ENCODE data around the gene LHPP. TPM values are rescaled to one million over a fixed set of nuclear protein-coding genes. Genes with fewer than 3 reads are reported as not detected.

The LHPP gene
- total and polyA plus RNA-seq, 2 experiments from 2014 or later: 19.0 to 22.9 TPM

GRCh38 chr10:124520558-124521428, 59.2 kb downstream of the LHPP start:
- Histone ChIP-seq H4K20me1 (ENCODE audit: insufficient read depth) (no peaks in the 10 kb centered on the region), H3K27ac (no peak overlapping the region), H3K9me2 (ENCODE audit: insufficient read depth) (no peaks in the 10 kb centered on the region), H3K27me3 (replicated peaks; ENCODE audit: insufficient read depth) (no peaks in the 10 kb centered on the region), H3K79me2 (ENCODE audit: insufficient read depth) (no peaks in the 10 kb centered on the region), H3K9ac (no peak overlapping the region), H3K4me2 (ENCODE audit: unreplicated experiment) (no peak overlapping the region), H3F3A (ENCODE audit: insufficient read depth) (no peaks in the 10 kb centered on the region), H3K4me1 (ENCODE audit: insufficient read depth) (peaks cover 6% of the 10 kb centered on the region), H2AFZ (no peak overlapping the region), H3K4me3 (no peak overlapping the region), H3K9me3 (ENCODE audit: low read depth) (no peaks in the 10 kb centered on the region), H3K36me3 (ENCODE audit: low read depth) (no peaks in the 10 kb centered on the region)
- in situ Hi-C loops (cut with MboI): no loop called here
- no peak for DNase-seq
- whole genome bisulfite sequencing, 2 experiments (ENCODE audit: low coverage in 1 of 2, low lambda C conversion rate in 2 of 2, missing lambda C conversion rate in 2 of 2): 81 to 86% methylated on average over 17 to 20 of the region's 20 CpGs
- TF ChIP-seq EZH2phosphoT487 (IDR thresholded peaks at IDR 0.05; ENCODE audit: insufficient read depth, low read depth) (no peak), EZH2 (IDR thresholded peaks at IDR 0.05; ENCODE audit: insufficient read depth, poor library complexity, severe bottlenecking) (no peak)

- Histone ChIP-seq H4K20me1 (ENCODE audit: insufficient read depth) (no peaks in the 10 kb centered on the region), H3K9me3 (ENCODE audit: low read depth) (no peaks in the 10 kb centered on the region), H3K4me1 (ENCODE audit: insufficient read depth) (peaks cover 6% of the 10 kb centered on the region), H3K27me3 (replicated peaks; ENCODE audit: insufficient read depth) (no peaks in the 10 kb centered on the region), H3K27ac (no peak overlapping the region), H3K4me2 (ENCODE audit: unreplicated experiment) (no peak overlapping the region), H3K4me3 (no peak overlapping the region), H3K9me2 (ENCODE audit: insufficient read depth) (no peaks in the 10 kb centered on the region), H3K79me2 (ENCODE audit: insufficient read depth) (no peaks in the 10 kb centered on the region), H3K9ac (no peak overlapping the region), H2AFZ (no peak overlapping the region), H3F3A (ENCODE audit: insufficient read depth) (no peaks in the 10 kb centered on the region), H3K36me3 (ENCODE audit: low read depth) (no peaks in the 10 kb centered on the region)
- DNase-seq: no peak
- 91 to 92% methylated on average over 11 to 13 of the region's 13 CpGs for WGBS, 2 experiments (ENCODE audit: low coverage in 1 of 2, low lambda C conversion rate in 2 of 2, missing lambda C conversion rate in 2 of 2)
- TF ChIP-seq EZH2phosphoT487 (IDR thresholded peaks at IDR 0.05; ENCODE audit: insufficient read depth, low read depth) (no peak), EZH2 (IDR thresholded peaks at IDR 0.05; ENCODE audit: insufficient read depth, poor library complexity, severe bottlenecking) (no peak)
- in situ Hi-C loops (cut with MboI): no loop called here
These were observed 59.8 kb downstream of the LHPP start for GRCh38 chr10:124521429-124521871.

- no peaks in the 10 kb centered on the region for H3K79me2 ChIP-seq (ENCODE audit: insufficient read depth)
- no peak overlapping the region for H3K27ac ChIP-seq
- TF ChIP-seq EZH2phosphoT487 (IDR thresholded peaks at IDR 0.05; ENCODE audit: insufficient read depth, low read depth): no peak
- TF ChIP-seq EZH2 (IDR thresholded peaks at IDR 0.05; ENCODE audit: insufficient read depth, poor library complexity, severe bottlenecking): no peak
- no peak overlapping the region for H3K4me2 ChIP-seq (ENCODE audit: unreplicated experiment)
- no peaks in the 10 kb centered on the region for H3K9me3 ChIP-seq (ENCODE audit: low read depth)
- no peak overlapping the region for H3K9ac ChIP-seq
- 84 to 94% methylated on average over 11 to 13 of the region's 13 CpGs for WGBS, 2 experiments (ENCODE audit: low coverage in 1 of 2, low lambda C conversion rate in 2 of 2, missing lambda C conversion rate in 2 of 2)
- H3K27me3 ChIP-seq (replicated peaks; ENCODE audit: insufficient read depth): no peaks in the 10 kb centered on the region
- no peaks in the 10 kb centered on the region for H3K9me2 ChIP-seq (ENCODE audit: insufficient read depth)
- H3K36me3 ChIP-seq (ENCODE audit: low read depth): no peaks in the 10 kb centered on the region
- H3F3A ChIP-seq (ENCODE audit: insufficient read depth): no peaks in the 10 kb centered on the region
- in situ Hi-C loops (cut with MboI): no loop called here
- no peaks in the 10 kb centered on the region for H4K20me1 ChIP-seq (ENCODE audit: insufficient read depth)
- H2AFZ ChIP-seq: no peak overlapping the region
- DNase-seq: no peak
- H3K4me3 ChIP-seq: no peak overlapping the region
- peaks cover 6% of the 10 kb centered on the region for H3K4me1 ChIP-seq (ENCODE audit: insufficient read depth)
These were observed 60.7 kb downstream of the LHPP start for GRCh38 chr10:124522131-124522932.

GRCh38 chr10:124522933-124523871, 61.6 kb downstream of the LHPP start:
- H4K20me1 ChIP-seq (ENCODE audit: insufficient read depth): no peaks in the 10 kb centered on the region
- WGBS, 2 experiments (ENCODE audit: low coverage in 1 of 2, low lambda C conversion rate in 2 of 2, missing lambda C conversion rate in 2 of 2): 68 to 72% methylated on average over 30 to 31 of the region's 31 CpGs
- H3K27me3 ChIP-seq (replicated peaks; ENCODE audit: insufficient read depth): no peaks in the 10 kb centered on the region
- H2AFZ ChIP-seq: no peak overlapping the region
- H3K9me3 ChIP-seq (ENCODE audit: low read depth): no peaks in the 10 kb centered on the region
- in situ Hi-C loops (cut with MboI): no loop called here
- peak; percentile 22 for DNase-seq
- no peak overlapping the region for H3K4me2 ChIP-seq (ENCODE audit: unreplicated experiment)
- no peaks in the 10 kb centered on the region for H3K9me2 ChIP-seq (ENCODE audit: insufficient read depth)
- no peaks in the 10 kb centered on the region for H3K36me3 ChIP-seq (ENCODE audit: low read depth)
- TF ChIP-seq EZH2 (IDR thresholded peaks at IDR 0.05; ENCODE audit: insufficient read depth, poor library complexity, severe bottlenecking): no peak
- no peak for TF ChIP-seq EZH2phosphoT487 (IDR thresholded peaks at IDR 0.05; ENCODE audit: insufficient read depth, low read depth)
- no peaks in the 10 kb centered on the region for H3K79me2 ChIP-seq (ENCODE audit: insufficient read depth)
- H3K4me1 ChIP-seq (ENCODE audit: insufficient read depth): peaks cover 6% of the 10 kb centered on the region
- no peak overlapping the region for H3K9ac ChIP-seq
- H3K27ac ChIP-seq: no peak overlapping the region
- no peak overlapping the region for H3K4me3 ChIP-seq
- no peaks in the 10 kb centered on the region for H3F3A ChIP-seq (ENCODE audit: insufficient read depth)

Measured in GM23248 (cell line).